HG03175 (cell line): ENCODE measurements around the gene LHFPL6.

Experiments
- ATAC-seq: cut with Tn5 transposase; IDR thresholded peaks from one replicate; pipeline ENCODE4 v1.9.1; 2021; ENCODE audit warnings: mild to moderate bottlenecking, moderate library complexity; ENCODE audit not compliant: unreplicated experiment

The LHFPL6 gene

DNA sequence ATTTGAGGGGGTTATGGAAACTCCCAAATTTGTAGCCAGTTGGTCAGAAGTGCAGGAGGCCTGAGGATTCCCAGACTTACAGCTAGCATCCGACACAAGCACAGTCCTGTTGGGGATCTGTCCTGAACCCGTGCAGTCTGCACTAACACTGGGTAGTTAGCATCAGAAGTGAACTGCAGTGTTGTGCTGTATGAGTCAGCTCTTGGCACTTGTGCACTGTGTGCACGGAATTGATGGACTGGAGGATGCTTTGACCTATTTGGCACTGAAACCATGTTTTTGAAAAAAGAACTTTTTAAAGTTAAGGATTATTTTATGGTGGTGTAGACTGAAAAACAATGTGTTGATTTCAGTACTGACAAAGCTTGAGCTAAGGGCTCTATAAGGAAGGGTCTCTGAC, 285.7 kb downstream of the LHFPL6 start:
- no peak for ATAC-seq

DNA sequence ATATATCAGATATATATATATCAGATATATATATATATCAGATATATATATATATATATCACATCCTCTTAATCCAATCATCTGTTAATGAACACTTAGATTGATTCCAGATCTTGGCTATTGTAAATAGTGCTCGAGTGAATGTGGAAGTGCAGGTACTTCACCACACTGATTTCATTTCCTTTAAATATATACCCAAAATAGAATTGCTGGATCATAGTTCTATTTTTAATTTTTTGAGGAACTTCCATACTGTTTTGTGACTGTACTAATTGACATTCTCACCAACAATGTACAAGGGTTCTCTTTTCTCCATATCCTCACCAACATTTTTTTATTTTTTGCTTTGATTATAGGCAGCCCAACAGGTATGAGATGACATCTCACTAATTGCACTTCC, 287.2 kb downstream of the LHFPL6 start:
- no peak for ATAC-seq

DNA sequence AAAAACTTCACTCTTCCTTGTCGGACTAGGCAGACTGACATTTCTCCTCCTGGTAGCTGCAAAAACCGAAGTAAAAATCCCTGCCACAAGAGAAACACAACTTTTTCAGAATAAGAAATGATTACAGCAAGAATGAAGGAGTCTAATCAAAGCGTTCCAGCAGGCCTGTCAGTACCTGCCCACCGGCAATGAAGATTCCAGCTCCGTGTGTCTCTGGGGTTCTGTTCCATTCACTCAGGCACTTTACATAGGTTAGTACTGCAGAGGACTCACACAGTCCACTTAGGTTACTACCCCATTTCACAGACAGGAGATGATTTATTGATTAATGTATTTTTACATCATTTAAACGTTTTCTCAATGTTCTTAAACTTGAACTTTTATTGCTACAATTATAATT, 289.3 kb downstream of the LHFPL6 start:
- ATAC-seq: no peak

DNA sequence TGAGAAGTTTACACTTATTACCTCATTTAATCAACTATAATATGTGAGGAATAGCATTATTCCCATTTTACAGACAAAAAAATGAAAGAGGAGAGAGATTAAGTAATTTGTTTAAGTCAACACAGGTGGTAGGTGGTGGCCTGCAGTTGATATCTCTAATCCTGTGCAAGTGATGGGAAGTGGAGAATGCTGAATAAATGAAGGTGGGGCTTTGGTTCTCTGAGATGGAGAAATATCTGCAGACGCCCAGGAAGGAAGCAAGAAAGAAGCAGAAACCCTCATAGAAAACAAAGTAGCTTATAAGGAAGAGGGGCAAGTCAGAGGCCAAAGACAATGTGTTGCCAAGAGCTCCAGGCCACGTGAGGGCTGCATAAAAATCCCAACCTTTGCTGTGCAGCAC, 290.4 kb downstream of the LHFPL6 start:
- ATAC-seq: no peak

DNA sequence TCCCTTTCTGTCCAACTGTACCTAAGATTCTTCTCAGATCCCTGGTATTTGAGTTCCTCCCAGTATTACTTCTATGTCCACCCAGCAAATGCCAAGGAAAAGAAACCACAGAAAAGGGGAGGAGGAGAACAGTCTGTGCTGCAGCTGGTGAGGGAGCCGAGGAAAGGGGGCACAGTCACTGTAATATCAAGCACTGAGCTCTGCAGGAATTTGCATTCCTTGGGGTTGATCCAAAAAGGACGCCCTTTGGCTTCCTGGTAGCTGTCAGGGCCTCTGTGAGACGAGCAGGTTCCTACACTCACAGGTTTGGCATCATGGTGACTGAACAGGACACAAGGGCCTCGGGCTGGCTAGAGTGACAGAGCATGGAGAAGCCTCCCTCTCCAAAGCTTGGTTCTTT, 291.4 kb downstream of the LHFPL6 start:
- no peak for ATAC-seq

DNA sequence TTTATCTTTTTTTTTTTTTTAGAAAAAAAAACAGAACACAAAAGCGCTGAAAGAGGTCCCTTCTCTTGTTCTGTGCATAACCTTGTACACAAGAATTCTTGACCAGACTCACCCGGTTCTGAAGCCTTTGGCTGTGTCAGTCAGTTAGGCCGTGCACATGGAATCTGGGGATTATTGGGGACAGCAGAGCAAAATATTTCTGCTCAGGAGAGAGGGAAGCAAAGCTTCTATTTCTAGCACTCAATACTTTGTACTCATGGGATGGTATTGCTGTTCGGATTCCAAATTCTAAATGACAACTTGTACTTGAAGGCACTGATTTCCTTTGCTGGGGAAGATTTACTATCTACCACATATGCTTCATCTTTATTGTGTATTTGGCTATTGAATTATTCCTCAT, 292.0 kb downstream of the LHFPL6 start:
- ATAC-seq: no peak

DNA sequence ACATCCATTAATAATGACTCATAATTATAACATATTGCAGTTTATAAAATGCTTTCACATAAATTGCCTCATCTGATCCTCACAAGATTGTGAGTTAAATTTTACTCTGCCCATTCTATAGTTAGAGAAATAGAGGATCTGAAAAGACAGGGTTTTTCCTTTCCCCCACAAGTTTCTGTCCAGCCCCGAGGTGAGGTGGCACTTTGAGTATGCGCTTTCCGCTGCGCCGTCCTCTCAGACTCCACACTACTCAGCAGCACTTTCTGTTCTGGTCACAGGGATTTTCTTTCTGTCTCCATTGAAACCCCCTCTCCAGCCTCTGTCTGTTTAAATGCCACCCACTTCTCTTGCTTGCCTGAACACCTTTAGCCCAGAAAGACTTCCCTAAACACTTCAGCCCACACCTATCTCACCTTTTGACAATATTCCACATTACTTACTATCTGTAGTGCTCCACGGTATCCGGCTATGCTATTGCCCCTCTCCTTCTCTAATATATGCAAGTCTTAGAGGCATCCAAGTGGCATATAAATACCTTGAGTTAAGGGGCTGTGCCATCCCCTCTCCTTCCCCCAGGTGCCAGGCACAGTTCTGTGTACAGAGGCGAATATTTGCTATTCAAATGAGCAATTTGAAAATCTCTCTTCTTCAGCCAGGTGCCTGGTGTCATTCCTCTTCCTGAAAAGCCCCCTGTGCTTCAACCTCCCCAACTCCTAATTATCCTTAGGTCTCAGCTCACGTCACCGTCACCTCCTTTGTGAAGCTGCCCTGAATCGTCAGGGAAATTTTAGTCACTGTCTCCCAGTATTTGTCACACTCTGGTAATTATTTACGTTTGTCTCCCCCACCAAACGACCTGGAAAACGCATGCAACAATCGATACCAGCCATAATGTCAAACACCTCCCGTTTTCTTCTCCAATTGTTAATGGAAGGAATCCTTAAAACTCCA, 296.1 kb downstream of the LHFPL6 start:
- ATAC-seq: peak; percentile 92

DNA sequence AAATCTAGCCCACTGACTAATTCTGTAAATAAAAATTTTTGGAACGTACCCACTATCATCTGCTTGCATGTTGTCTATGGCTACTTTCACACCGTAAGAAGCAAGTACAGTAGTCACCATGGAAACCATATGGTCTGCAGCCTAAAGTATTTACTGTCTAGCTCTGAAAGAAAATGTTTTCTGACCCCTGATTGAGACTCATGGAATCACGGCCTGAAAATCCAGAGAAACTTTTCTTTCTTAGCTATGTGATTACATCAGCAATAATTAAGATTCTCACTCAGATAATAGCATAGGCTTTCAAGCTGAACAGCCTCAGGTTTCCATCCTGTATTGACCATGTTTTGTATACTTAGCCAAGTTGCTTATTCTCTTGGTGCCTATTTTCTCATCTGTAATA, 300.2 kb downstream of the LHFPL6 start:
- no peak for ATAC-seq

DNA sequence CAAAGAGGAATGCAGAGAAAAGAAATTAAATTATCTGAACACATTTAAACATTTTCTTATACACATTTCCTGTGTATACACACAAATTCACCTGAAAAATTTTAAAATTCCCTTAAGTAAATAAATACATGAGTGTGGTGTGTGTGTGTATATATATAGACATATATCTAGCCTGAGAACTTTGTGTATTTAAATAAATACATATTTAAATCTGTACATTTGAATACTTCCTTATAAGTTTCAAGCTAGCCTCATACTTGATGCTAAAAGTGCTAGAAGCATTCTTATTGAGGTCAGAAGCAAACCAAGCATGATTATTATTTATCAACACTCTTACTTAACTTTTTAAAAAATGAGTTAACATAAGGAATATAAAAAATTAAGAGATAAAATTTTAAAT, 304.0 kb downstream of the LHFPL6 start:
- ATAC-seq: no peak

DNA sequence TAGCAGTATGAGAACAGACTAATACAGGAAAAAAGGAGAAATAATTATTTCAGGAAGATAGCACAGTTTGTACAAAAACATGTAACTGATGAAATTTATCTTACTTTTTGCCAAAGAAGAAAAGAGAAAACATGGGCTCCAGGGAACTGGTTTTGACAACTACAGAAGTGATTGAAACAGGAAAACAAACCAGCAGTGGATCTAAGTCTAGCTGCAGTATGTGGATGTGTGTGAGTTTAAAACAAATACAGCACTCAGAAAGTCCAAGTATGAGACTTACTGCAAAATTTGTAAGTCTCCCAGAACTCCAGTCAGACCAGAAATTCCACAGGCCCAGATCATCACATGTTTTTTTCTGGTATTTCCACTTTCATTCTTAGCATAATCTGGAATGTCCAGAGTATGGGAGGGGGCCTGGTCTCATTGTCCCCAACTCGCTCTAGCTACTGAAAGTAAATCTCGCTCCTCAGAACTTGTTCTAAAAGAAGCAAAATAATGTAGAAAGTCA, 305.3 kb downstream of the LHFPL6 start:
- no peak for ATAC-seq

DNA sequence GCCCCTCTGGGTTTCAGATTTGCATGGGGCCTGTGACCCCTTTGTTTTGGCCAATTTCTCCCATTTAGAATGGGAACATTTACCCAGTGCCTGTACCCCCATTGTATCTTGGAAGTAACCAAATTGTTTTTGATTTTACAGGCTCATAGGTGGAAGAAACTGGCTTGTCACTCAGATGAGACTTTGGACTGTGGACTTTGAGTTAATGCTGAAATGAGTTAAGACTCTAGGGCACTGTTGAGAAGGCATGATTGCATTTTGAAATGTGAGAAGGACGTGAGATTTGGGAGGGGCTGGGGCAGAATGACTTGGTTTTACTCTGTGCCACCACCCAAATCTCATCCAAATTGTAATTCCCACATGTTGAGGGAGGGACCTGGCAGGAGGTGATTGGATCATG, 306.0 kb downstream of the LHFPL6 start:
- no peak for ATAC-seq

DNA sequence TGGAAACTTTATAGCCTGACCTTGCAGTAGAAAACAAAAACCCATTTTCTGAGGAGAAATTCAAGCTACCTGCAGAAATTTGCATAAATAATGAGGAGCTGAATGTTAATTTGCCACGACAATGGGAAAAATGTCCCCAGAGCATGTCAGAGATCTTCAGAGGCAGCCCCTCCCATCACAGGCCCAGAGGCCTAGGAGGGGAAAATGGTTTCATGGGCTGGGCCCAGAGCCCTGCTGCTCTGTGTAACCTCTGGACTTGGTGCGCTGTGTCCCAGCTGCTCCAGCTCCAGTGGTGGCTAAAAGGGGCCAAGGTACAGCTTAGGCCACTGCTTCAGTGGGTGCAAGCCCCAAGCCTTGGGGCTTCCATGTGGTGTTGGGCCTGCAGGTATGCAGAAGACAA, 306.8 kb downstream of the LHFPL6 start:
- ATAC-seq: no peak
